Muscle of leg (tissue), 11 donors: ENCODE results near the gene NCR3LG1. TPM values are rescaled to one million over a fixed set of nuclear protein-coding genes. Genes with fewer than 3 reads are reported as not detected.
"Not testable (repeated sequence)": the region's sequence is repeated elsewhere in the genome, so short reads cannot be mapped to it uniquely, and the experiment has no call there.

Experiments used
- DNase-seq: peaks from one replicate; pipeline ENCODE4 v3.0.0; 2013
- H3K27ac ChIP-seq: one replicate; pipeline ENCODE4 v1.5.1; 2013; ENCODE audit warnings: mild to moderate bottlenecking, low read length, control low read depth
- H3K27me3 ChIP-seq: one replicate; pipeline ENCODE4 v1.6.1; 2013; ENCODE audit warnings: low read length; ENCODE audit not compliant: control insufficient read depth, insufficient read depth
- H3K36me3 ChIP-seq: one replicate; pipeline ENCODE4 v1.6.1; 2013; ENCODE audit warnings: low read length; ENCODE audit not compliant: control insufficient read depth, insufficient read depth
- H3K4me1 ChIP-seq: one replicate; pipeline ENCODE4 v1.6.1; 2013; ENCODE audit warnings: low read length; ENCODE audit not compliant: control insufficient read depth, insufficient read depth
- H3K4me3 ChIP-seq: one replicate; pipeline ENCODE4 v1.5.1; 2013; ENCODE audit warnings: low read length, control low read depth
- H3K9me3 ChIP-seq: replicated peaks from 2 replicates; pipeline ENCODE4 v1.6.1; 2013; ENCODE audit warnings: low read depth, low read length; ENCODE audit not compliant: control insufficient read depth
- WGBS: methylation state at CpG from one replicate; pipeline ENCODE4 v1.1.5; 2013; ENCODE audit warnings: missing lambda C conversion rate; ENCODE audit not compliant: insufficient coverage; 5-methylcytosine and 5-hydroxymethylcytosine counted together
- polyA plus RNA-seq, 8 donors: library from polyadenylated mRNA; unstranded; fragments of 120-200 nt; gene quantifications; one replicate each; pipeline versions ENCODE4 v1.2.1 to v1.2.3, GENCODE V29; 2013; ENCODE audit warnings: inconsistent platforms in 1 of 8, low replicate concordance in 1 of 8; ENCODE audit not compliant: insufficient read length in 8 of 8, insufficient read depth in 1 of 8
- total RNA-seq: library from RNA; stranded (reverse); fragments of 120-200 nt; gene quantifications from one replicate; pipeline ENCODE4 v1.2.4, GENCODE V29; 2013

NCR3LG1 gene
- total and polyA plus RNA-seq, 9 donors: 0.31 to 0.96 (median 0.36) TPM

DNA sequence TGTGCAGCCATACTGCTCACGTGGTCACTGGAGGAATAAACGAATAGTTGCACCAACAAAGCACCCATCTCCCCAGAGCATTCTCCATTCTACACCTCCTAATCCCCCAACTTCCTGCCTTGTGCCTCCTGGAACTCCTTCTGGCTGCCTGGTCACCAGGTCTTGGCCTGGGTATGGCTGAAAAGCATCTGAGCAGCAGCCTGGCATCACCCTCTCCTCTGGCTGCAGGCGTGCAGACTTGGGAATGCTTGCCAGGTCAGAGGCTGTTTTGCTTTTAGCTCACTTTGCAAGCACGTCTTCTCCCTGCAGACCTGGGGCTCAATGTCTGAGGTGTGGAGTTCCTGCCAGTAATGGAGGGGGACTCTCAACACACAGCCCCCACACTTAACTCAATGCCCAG, 70.2 kb downstream of the NCR3LG1 start:
- H3K36me3 ChIP-seq: no peaks in the 10 kb centered on the region
- H3K27me3 ChIP-seq: peaks cover 20% of the 10 kb centered on the region
- H3K4me1 ChIP-seq: peaks cover 6% of the 10 kb centered on the region
- no peaks in the 10 kb centered on the region for H3K9me3 ChIP-seq
- 17% methylated on average over 1 of the region's 4 CpGs for WGBS
- DNase-seq: no peak
- H3K27ac ChIP-seq: no peak overlapping the region
- H3K4me3 ChIP-seq: no peak overlapping the region

DNA sequence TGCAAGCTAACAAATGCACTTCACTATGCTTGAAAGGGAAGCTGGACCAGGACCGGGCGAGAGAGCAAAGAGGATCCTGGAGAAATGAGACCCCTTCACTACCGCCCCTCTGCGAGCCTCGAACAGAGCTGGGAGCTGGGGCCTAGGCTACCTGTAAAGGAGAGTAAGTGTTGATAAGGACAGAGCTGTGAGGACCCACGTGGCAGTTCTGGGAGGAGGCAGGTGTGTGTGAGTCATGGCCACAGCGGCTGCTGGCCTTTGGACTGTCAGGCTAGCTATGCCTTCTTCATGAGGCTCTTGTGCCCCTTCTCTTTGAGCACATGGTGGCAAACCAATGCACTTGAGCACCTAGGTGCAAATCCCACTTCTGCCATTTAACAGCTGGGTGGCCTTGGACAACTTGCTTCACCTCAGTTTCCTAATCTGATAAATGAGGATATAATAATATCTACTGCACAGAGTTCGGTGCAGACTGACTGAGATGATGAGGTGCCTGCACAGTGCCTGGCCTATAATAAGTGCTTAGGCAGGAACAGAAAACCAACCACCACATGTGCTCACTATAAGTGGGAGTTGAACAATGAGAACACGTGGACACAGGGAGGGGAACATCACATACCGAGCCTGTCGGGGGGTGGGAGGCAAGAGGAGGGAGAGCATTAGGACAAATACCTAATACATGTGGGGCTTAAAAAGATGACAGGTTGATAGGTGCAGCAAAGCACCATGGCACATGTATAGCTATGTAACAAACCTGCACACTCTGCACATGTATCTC, 72.1 kb downstream of the NCR3LG1 start:
- Histone ChIP-seq H3K27ac (no peak overlapping the region), H3K36me3 (no peaks in the 10 kb centered on the region), H3K4me3 (no peak overlapping the region), H3K9me3 (no peaks in the 10 kb centered on the region), H3K27me3 (peaks cover 20% of the 10 kb centered on the region), H3K4me1 (peaks cover under 1% of the 10 kb centered on the region)
- 84% methylated on average over 7 of the region's 11 CpGs for whole genome bisulfite sequencing
- no peak for DNase-seq

DNA sequence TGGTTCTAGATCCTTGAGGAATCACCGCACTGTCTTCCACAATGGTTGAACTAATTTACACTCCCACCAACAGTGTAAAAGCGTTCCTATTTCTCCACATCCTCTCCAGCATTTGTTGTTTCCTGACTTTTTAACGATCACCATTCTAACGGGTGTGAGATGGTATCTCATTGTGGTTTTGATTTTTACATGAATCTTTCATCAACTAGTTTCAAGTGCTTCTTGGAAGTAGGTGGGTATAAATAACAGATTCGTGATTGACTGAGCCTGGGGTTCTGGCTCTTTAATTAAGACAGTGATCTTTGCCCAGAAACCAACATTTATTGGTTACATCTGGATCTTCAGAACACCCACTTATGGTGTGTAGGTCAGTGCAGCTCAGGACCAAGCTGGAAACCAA, 74.6 kb downstream of the NCR3LG1 start:
- peaks cover 20% of the 10 kb centered on the region for H3K4me1 ChIP-seq
- not testable (repeated sequence) for H3K36me3 ChIP-seq, H3K27me3 ChIP-seq, H3K9me3 ChIP-seq, H3K4me3 ChIP-seq, DNase-seq, H3K27ac ChIP-seq
- no CpG with 5 or more reads among the region's 5 CpGs for WGBS

Other genes starting within 250 kb of the NCR3LG1 start
- gene PIK3C2A, start 143.8 kb upstream of the NCR3LG1 start, total RNA-seq: 33.9 TPM
- gene PIK3C2A, start 143.8 kb upstream of the NCR3LG1 start, polyA plus RNA-seq: 10 to 100 TPM; 11.7 to 28.3 (median 18.6) TPM
- gene NUCB2, start 75.1 kb upstream of the NCR3LG1 start, total RNA-seq: 62.6 TPM
- gene NUCB2, start 75.1 kb upstream of the NCR3LG1 start, polyA plus RNA-seq: 10 to 100 TPM; 37.9 to 74.1 (median 44.4) TPM
- 12.9 TPM for gene KCNJ11, start 36.9 kb downstream of the NCR3LG1 start, total RNA-seq
- gene KCNJ11, start 36.9 kb downstream of the NCR3LG1 start, polyA plus RNA-seq: 10 to 100 TPM; 13.8 to 23.5 (median 18.6) TPM
- 1.3 TPM for gene ABCC8, start 125.0 kb downstream of the NCR3LG1 start, total RNA-seq
- gene ABCC8, start 125.0 kb downstream of the NCR3LG1 start, polyA plus RNA-seq: 1 to 10 TPM; 1.6 to 4.1 (median 2.7) TPM
- 0.22 TPM for gene USH1C, start 192.6 kb downstream of the NCR3LG1 start, total RNA-seq
- 10 to 100 TPM in 1 of 8 donors, 1 to 10 TPM in 1, under 1 TPM in 4, not detected in 2; 0.38 to 11.4 (median 0.48) TPM for gene USH1C, start 192.6 kb downstream of the NCR3LG1 start, polyA plus RNA-seq
- under 0.01 TPM for gene OTOG, start 195.5 kb downstream of the NCR3LG1 start, total RNA-seq
- under 1 TPM in 4 of 8 donors, not detected in 4; 0.03 to 0.05 (median 0.05) TPM for gene OTOG, start 195.5 kb downstream of the NCR3LG1 start, polyA plus RNA-seq